Panc1 (cell line): ENCODE results near the gene EPS8L1.

Experiments
- CTCF ChIP-seq: fragments of 450-650 bp; IDR thresholded peaks from 2 replicates; pipeline ENCODE4 v1.5.1; 2017; ENCODE audit warnings: mild to moderate bottlenecking
- POLR2AphosphoS5 ChIP-seq: IDR thresholded peaks from 2 replicates; pipeline ENCODE4 v1.6.1; 2012; ENCODE audit warnings: mild to moderate bottlenecking, low read depth, low read length, moderate library complexity
- REST ChIP-seq, 2 experiments: IDR thresholded peaks; 2 replicates each; pipeline ENCODE4 v1.6.1; 2011 to 2012; ENCODE audit warnings: low read depth in 2 of 2, control low read depth in 1 of 2, low read length in 1 of 2, mild to moderate bottlenecking in 1 of 2, moderate library complexity in 1 of 2; ENCODE audit not compliant: insufficient read depth in 1 of 2
- SIN3A ChIP-seq: IDR thresholded peaks from 2 replicates; pipeline ENCODE4 v1.6.1; 2012; ENCODE audit warnings: low read depth, mild to moderate bottlenecking, low read length, moderate library complexity, borderline replicate concordance; ENCODE audit not compliant: insufficient read depth
- TCF7L2 ChIP-seq: IDR thresholded peaks from 2 replicates; pipeline ENCODE4 v1.6.1; 2011; ENCODE audit warnings: mild to moderate bottlenecking, low read depth, low read length, inconsistent platforms

- TF ChIP-seq POLR2AphosphoS5: no peak
- TF ChIP-seq CTCF: no peak
- 0 out of 2 replicates have a peak, but pooled peaks have one; percentile 18 for TF ChIP-seq SIN3A
- TF ChIP-seq REST (IDR thresholded peaks at IDR 0.05; ENCODE audit: insufficient read depth in 1 of 2, low read depth in 2 of 2, low read length in 1 of 2): 0 out of 4 replicates have a peak, but pooled peaks of 1 of the 2 experiments have one; percentile 18
- TF ChIP-seq TCF7L2: no peak
Observed at GRCh38 chr19:55116232-55116858, 40.7 kb downstream of the EPS8L1 start.
